ENCODE measurements around the gene SLCO3A1.

SLCO3A1 gene

GRCh38 chr15:91913560-91913959, 60.1 kb downstream of the SLCO3A1 start:
- no peak for TF ChIP-seq CTCF (IDR thresholded peaks at IDR 0.05; ENCODE audit: low read depth, low read length, missing control alignments)
- DNase-seq (ENCODE audit: low read depth) = no peak
- no peak overlapping the region for H3K4me3 ChIP-seq (ENCODE audit: low read depth, low read length)

DNA sequence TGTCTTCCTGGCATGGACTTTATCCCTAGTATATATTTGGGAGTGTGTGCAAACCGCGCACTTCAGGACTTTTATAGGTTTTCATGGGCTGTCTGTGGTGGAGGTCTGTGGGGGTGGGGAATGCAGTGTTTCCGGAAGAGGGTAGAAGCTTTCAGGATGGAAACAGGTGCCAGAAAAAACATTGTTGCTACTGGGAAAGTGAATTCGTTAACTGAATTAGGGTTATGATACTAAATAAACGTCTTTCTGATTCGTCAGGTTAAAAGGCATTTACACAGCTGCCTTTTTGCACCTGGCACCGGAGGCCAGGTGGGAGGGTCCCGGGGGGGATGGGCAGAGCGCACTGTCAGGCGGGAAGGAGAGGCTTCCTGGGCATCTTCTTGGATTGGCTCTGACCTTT, 62.1 kb downstream of the SLCO3A1 start:
- H3K4me3 ChIP-seq (ENCODE audit: low read depth, low read length) = no peak overlapping the region
- TF ChIP-seq CTCF (IDR thresholded peaks at IDR 0.05; ENCODE audit: low read depth, low read length, missing control alignments) = no peak
- DNase-seq (ENCODE audit: low read depth) = no peak

DNA sequence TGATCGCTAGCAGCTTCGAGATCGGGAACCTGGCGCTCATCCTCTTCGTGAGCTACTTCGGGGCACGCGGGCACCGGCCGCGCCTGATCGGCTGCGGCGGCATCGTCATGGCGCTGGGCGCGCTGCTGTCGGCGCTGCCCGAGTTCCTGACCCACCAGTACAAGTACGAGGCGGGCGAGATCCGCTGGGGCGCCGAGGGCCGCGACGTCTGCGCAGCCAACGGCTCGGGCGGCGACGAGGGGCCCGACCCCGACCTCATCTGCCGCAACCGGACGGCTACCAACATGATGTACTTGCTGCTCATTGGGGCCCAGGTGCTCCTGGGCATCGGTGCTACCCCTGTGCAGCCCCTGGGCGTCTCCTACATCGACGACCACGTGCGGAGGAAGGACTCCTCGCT, 62.5 kb downstream of the SLCO3A1 start:
- no peak for TF ChIP-seq CTCF (IDR thresholded peaks at IDR 0.05; ENCODE audit: low read depth, low read length, missing control alignments)
- DNase-seq (ENCODE audit: low read depth) = no peak
- no peak overlapping the region for H3K4me3 ChIP-seq (ENCODE audit: low read depth, low read length)

DNA sequence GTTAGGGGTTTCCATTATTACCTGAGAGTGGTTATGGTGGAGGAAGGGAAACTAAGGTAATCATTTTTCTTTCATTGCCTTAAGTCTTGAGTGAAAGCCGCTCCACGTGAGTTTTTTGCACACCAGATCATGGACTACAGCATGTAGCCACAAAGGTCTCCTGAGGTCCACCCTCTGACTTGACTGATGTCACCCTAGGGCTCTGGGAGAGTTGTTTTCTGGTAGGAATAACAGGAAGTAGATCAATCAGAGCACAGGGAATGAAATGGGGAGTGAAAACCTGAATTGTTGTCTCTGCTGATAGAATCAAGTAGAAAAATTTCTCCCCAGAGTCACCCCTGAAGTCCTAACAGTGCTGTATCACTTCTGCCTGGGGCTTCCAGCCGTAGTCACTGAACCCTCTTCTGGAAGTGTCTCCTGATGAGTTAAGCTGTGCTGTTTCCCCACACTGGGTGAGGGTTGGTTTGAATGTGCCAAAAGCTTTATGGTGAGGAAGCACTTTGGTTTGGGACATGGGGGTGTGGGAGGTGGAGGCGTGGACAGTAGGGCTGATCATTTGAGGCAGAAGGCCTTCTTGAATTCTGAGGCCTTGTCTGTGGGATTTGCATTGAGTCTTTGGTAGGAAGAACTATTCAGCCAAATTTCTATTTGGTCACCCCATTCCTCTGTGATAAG, 64.3 kb downstream of the SLCO3A1 start:
- no peak overlapping the region for H3K4me3 ChIP-seq (ENCODE audit: low read depth, low read length)
- TF ChIP-seq CTCF (IDR thresholded peaks at IDR 0.05; ENCODE audit: low read depth, low read length, missing control alignments) = no peak
- DNase-seq (ENCODE audit: low read depth) = no peak

- no peak for DNase-seq (ENCODE audit: low read depth)
- no peak for TF ChIP-seq CTCF (IDR thresholded peaks at IDR 0.05; ENCODE audit: low read depth, low read length, missing control alignments)
- H3K4me3 ChIP-seq (ENCODE audit: low read depth, low read length) = no peak overlapping the region
Measured at GRCh38 chr15:91919014-91919534, 65.6 kb downstream of the SLCO3A1 start.

DNA sequence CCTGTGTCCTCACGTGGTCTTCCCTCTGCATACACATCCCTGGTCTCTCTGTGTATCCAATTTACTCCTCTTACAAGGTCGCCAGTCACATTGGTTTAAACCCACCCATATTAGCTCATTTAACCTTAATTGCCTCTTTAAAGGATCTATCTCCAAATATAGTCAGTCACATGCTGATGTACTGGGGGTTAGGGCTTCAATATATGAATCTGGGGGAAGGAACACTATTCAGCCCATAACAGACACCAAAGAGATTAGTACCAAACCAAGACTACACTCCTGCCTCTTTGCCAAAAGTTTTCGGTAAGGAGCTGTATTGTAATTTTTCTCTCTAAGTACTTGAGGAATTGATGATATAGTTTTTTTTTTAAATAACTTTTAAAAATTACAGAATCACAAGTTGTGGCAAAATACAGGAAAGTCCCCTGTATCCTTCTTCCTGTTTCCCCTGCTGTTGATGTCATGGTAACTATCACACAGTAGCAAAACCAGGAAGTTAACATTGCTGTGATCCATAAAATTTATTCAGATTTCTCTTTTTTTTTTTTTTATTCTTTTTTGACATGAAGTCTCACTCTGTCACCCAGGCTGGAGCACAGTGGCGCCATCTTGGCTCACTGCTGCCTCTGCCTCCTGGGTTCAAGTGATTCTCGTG, 67.8 kb downstream of the SLCO3A1 start:
- no peak for TF ChIP-seq CTCF (IDR thresholded peaks at IDR 0.05; ENCODE audit: low read depth, low read length, missing control alignments)
- DNase-seq (ENCODE audit: low read depth) = no peak
- H3K4me3 ChIP-seq (ENCODE audit: low read depth, low read length) = no peak overlapping the region

DNA sequence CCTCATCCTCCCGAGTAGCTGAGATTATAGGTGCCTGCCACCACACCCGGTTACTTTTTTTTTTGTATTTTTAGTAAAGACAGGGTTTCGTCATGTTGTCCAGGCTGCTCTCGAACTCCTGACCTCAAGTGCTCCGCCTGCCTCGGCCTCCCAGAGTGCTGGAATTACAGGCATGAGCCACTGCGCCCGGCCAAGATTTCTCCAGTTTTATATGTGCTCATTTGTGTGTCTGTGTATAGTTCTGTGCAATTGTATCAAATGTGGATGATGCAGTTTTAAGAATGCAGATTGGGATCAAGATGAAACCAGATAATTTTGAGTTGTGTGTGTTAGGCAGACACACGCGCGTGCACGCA, 68.3 kb downstream of the SLCO3A1 start:
- no peak for DNase-seq (ENCODE audit: low read depth)
- TF ChIP-seq CTCF (IDR thresholded peaks at IDR 0.05; ENCODE audit: low read depth, low read length, missing control alignments) = no peak

More for the DNA sequence above, 68.3 kb downstream of the SLCO3A1 start:
- no peak overlapping the region for H3K4me3 ChIP-seq (ENCODE audit: low read depth, low read length)
